Prostate gland (tissue), 2 donors: ENCODE data around the gene EYA4. TPM values are rescaled to one million over a fixed set of nuclear protein-coding genes. Genes with fewer than 3 reads are reported as not detected.
"Not testable (repeated sequence)": the region's sequence is repeated elsewhere in the genome, so short reads cannot be mapped to it uniquely, and the experiment has no call there.

Source experiments
- DNase-seq: peaks from one replicate; pipeline ENCODE4 v3.0.0-alpha.2; 2019; ENCODE audit warnings: low spot score
- H3K27ac ChIP-seq, 2 donors: fragments of 200-600 bp; sonication (generic); 2 replicates each; pipeline ENCODE4 v1.5.1; 2017 to 2019
- H3K27me3 ChIP-seq: fragments of 200-600 bp; sonication (generic); replicated peaks from 2 replicates; pipeline ENCODE4 v1.5.1; 2019; ENCODE audit not compliant: insufficient read depth
- H3K36me3 ChIP-seq, 2 donors: fragments of 200-600 bp; sonication (generic); 1 replicate in 1 of 2; 2 replicates in 1 of 2; pipeline versions ENCODE4 v1.5.1 to v1.8.1; 2017 to 2019
- H3K4me1 ChIP-seq: fragments of 200-600 bp; sonication (generic); replicated peaks from 2 replicates; pipeline ENCODE4 v1.5.1; 2019
- H3K4me3 ChIP-seq, 2 donors: fragments of 200-600 bp; sonication (generic); 2 replicates each; pipeline ENCODE4 v1.5.1; 2017 to 2019
- H3K9me3 ChIP-seq: fragments of 200-600 bp; sonication (generic); 2 replicates; pipeline ENCODE4 v1.5.1; 2017
- CTCF ChIP-seq, 4 experiments: fragments of 200-600 bp in 2 of 4; fragments of 450-650 bp in 2 of 4; sonication (generic) in 2 of 4; IDR thresholded peaks; 1 replicate in 3 of 4; 2 replicates in 1 of 4; pipeline ENCODE4 v1.5.1; 2016 to 2019; ENCODE audit warnings: antibody characterized with exemption in 4 of 4, mild to moderate bottlenecking in 2 of 4, moderate library complexity in 2 of 4
- POLR2A ChIP-seq: fragments of 450-650 bp; IDR thresholded peaks from one replicate; pipeline ENCODE4 v1.6.1; 2016; ENCODE audit warnings: antibody characterized with exemption, mild to moderate bottlenecking
- POLR2AphosphoS5 ChIP-seq: sonication (generic); formaldehyde crosslinking; IDR thresholded peaks from one replicate; pipeline ENCODE4 v1.6.1; 2017; ENCODE audit warnings: antibody characterized with exemption
- WGBS: methylation state at CpG from one replicate; pipeline ENCODE4 v1.1.5; 2018; 5-methylcytosine and 5-hydroxymethylcytosine counted together
- intact Hi-C: fragments of 100-400 bp; cut with DNase I; formaldehyde crosslinking; loops from one replicate; pipeline ENCODE4 v1.14.2; 2022
- total RNA-seq, 2 donors: library from RNA; depleted of rRNA; stranded (reverse); fragments of >200 nt; gene quantifications; one replicate each; pipeline ENCODE4 v1.1.0, GENCODE V29; 2016

The EYA4 gene
- total RNA-seq, 2 donors from 2014 or later, result 4.1 to 7.3 TPM

GRCh38 chr6:133393891-133394290 is 152.7 kb downstream of the EYA4 start:
- intact Hi-C loops, result no loop called here
- Histone ChIP-seq H3K27me3 (no peaks in the 10 kb centered on the region), H3K36me3 (no peaks in the 10 kb centered on the region), H3K27ac (no peak overlapping the region), H3K4me3 (no peak overlapping the region), H3K4me1 (no peaks in the 10 kb centered on the region), H3K9me3 (no peaks in the 10 kb centered on the region)
- no peak for TF ChIP-seq POLR2A
- no peak for TF ChIP-seq POLR2AphosphoS5
- TF ChIP-seq CTCF (IDR thresholded peaks at IDR 0.05), result no peak
- DNase-seq, result no peak
- WGBS, result 53% methylated on average over 1 of the region's 1 CpG

- no peak overlapping the region for H3K27ac ChIP-seq
- H3K4me3 ChIP-seq, result no peak overlapping the region
- no peaks in the 10 kb centered on the region for H3K36me3 ChIP-seq
- no peaks in the 10 kb centered on the region for H3K4me1 ChIP-seq
- no peaks in the 10 kb centered on the region for H3K9me3 ChIP-seq
- 94% methylated on average over 2 of the region's 2 CpGs for WGBS
- intact Hi-C loops, result no loop called here
- DNase-seq, result no peak
- TF ChIP-seq POLR2AphosphoS5, result no peak
- TF ChIP-seq POLR2A, result no peak
- no peak for TF ChIP-seq CTCF (IDR thresholded peaks at IDR 0.05)
- no peaks in the 10 kb centered on the region for H3K27me3 ChIP-seq
These were observed 153.5 kb downstream of the EYA4 start for GRCh38 chr6:133394630-133395029.

- Histone ChIP-seq H3K27ac (no peak overlapping the region), H3K27me3 (no peaks in the 10 kb centered on the region), H3K9me3 (no peaks in the 10 kb centered on the region), H3K4me1 (no peaks in the 10 kb centered on the region), H3K36me3 (no peaks in the 10 kb centered on the region), H3K4me3 (no peak overlapping the region)
- intact Hi-C loops, result no loop called here
- WGBS, result 73% methylated on average over 6 of the region's 6 CpGs
- no peak for DNase-seq
- TF ChIP-seq CTCF (IDR thresholded peaks at IDR 0.05) (no peak), POLR2A (no peak), POLR2AphosphoS5 (no peak)
These were observed 155.3 kb downstream of the EYA4 start for GRCh38 chr6:133396233-133396983.

GRCh38 chr6:133396984-133397348 is 155.8 kb downstream of the EYA4 start:
- no peaks in the 10 kb centered on the region for H3K36me3 ChIP-seq
- no peak for DNase-seq
- no peak overlapping the region for H3K4me3 ChIP-seq
- H3K27ac ChIP-seq, result no peak overlapping the region
- TF ChIP-seq POLR2AphosphoS5 (no peak), CTCF (IDR thresholded peaks at IDR 0.05) (no peak), POLR2A (no peak)
- intact Hi-C loops, result no loop called here
- H3K4me1 ChIP-seq, result no peaks in the 10 kb centered on the region
- no peaks in the 10 kb centered on the region for H3K9me3 ChIP-seq
- H3K27me3 ChIP-seq, result no peaks in the 10 kb centered on the region

GRCh38 chr6:133397601-133398000 is 156.4 kb downstream of the EYA4 start:
- DNase-seq, H3K27ac ChIP-seq, H3K4me3 ChIP-seq, H3K36me3 ChIP-seq, intact Hi-C loops, H3K9me3 ChIP-seq, H3K27me3 ChIP-seq, H3K4me1 ChIP-seq: not testable (repeated sequence)
- WGBS, result 90% methylated on average over 4 of the region's 4 CpGs
